GM21786 (cell line): ENCODE measurements around the gene TTLL12.

Source experiments
- ATAC-seq: cut with Tn5 transposase; IDR thresholded peaks from one replicate; pipeline ENCODE4 v1.9.1; 2021; ENCODE audit not compliant: unreplicated experiment

Gene TTLL12

GRCh38 chr22:43186272-43187170 is at the start of gene TTLL12:
TSS of gene TTLL12 (minus strand) at chr22:43187134. CDS start at chr22:43187069, 65 bp downstream.
- ATAC-seq = no peak

- ATAC-seq = no peak
These were observed 48.8 kb upstream of the TTLL12 start for GRCh38 chr22:43235445-43236409.

GRCh38 chr22:43234264-43234988 is 47.5 kb upstream of the TTLL12 start:
- ATAC-seq = no peak

- ATAC-seq = no peak
These were observed 46.6 kb upstream of the TTLL12 start for GRCh38 chr22:43233529-43233928.

- ATAC-seq = no peak
These were observed 45.5 kb upstream of the TTLL12 start for GRCh38 chr22:43232445-43232844.

GRCh38 chr22:43231724-43232034 is 44.7 kb upstream of the TTLL12 start:
- ATAC-seq = no peak

GRCh38 chr22:43230971-43231723 is 44.2 kb upstream of the TTLL12 start:
- ATAC-seq = no peak

- ATAC-seq = no peak
These were observed 43.6 kb upstream of the TTLL12 start for GRCh38 chr22:43230571-43230970.

GRCh38 chr22:43228863-43229262 is 41.9 kb upstream of the TTLL12 start:
- ATAC-seq = no peak

GRCh38 chr22:43228330-43228729 is 41.4 kb upstream of the TTLL12 start:
- no peak for ATAC-seq

- ATAC-seq = no peak
These were observed 40.3 kb upstream of the TTLL12 start for GRCh38 chr22:43227239-43227630.

- no peak for ATAC-seq
These were observed 39.7 kb upstream of the TTLL12 start for GRCh38 chr22:43226377-43227238.

- no peak for ATAC-seq
These were observed 38.7 kb upstream of the TTLL12 start for GRCh38 chr22:43225609-43226008.

- no peak for ATAC-seq
These were observed 36.1 kb upstream of the TTLL12 start for GRCh38 chr22:43222987-43223386.

GRCh38 chr22:43222262-43222661 is 35.3 kb upstream of the TTLL12 start:
- no peak for ATAC-seq

GRCh38 chr22:43220625-43221380 is 33.9 kb upstream of the TTLL12 start:
- no peak for ATAC-seq

- no peak for ATAC-seq
These were observed 31.9 kb upstream of the TTLL12 start for GRCh38 chr22:43218786-43219185.

GRCh38 chr22:43217285-43218030 is 30.5 kb upstream of the TTLL12 start:
- ATAC-seq = no peak
